ENCODE measurements around the gene CTSD.

CTSD gene

GRCh38 chr11:1742869-1743584 lies 20.7 kb downstream of the CTSD start:
- DNase-seq: no peak

- no peak for DNase-seq
Measured at GRCh38 chr11:1742371-1742770, 21.4 kb downstream of the CTSD start.

- DNase-seq: no peak
Measured at GRCh38 chr11:1741741-1742140, 22.0 kb downstream of the CTSD start.

DNA sequence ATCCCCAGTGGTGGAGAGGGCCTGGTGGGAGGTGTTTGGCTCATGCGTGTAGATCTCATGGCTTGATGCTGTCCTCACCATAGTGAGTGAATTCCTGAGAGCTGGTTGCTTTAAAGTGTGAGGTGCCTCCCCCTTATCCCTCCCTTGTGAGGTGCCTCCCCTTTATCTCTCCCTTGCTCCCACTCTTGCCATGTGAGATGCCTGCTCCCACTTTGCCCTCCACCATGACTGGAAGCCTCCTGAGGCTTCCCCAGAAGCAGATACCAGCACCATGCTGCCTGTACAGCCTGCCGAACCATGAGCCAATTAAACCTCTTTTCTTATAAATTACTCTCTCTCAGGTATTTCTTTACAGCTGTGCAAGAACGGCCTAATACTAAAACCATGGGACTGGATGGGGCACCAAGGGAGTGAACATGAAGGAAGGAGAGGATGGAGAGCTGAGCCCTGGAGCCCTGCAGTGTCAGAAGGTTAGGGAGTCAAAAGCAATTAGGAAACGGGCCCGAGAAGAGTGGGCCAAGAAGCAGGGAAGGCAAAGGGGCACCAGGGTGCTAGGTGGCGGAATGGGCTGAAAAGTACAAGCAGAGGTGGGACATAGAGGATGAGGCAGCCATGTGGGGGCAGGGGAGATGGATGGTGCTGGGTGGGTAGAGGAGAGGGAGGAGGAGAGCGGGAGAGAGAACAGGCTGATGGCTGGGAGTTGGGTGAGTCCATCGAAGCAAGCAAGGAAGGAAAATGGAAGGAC lies 22.8 kb downstream of the CTSD start:
- DNase-seq: no peak

GRCh38 chr11:1739576-1739975 lies 24.2 kb downstream of the CTSD start:
- no peak for DNase-seq

DNA sequence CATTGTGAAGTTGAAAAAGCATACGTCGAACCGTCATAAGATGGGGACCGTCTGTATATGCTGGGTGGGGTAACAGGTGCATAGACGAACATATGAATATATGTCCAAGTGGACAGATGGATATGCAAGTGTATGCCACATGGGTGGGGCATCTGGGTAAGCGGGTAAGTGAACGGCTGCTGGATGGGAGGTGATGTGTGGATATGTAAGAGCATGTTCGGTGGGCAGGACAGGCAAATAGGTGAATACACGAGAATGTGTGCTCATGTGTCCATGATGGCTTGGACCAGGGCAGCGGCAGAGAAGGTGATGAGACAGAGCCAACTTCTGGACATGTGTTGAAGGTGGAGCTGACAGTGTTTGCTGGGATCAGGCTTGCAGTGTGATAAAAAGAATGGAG lies 25.3 kb downstream of the CTSD start:
- no peak for DNase-seq

- DNase-seq: no peak
Measured at GRCh38 chr11:1737080-1737757, 26.5 kb downstream of the CTSD start.

DNA sequence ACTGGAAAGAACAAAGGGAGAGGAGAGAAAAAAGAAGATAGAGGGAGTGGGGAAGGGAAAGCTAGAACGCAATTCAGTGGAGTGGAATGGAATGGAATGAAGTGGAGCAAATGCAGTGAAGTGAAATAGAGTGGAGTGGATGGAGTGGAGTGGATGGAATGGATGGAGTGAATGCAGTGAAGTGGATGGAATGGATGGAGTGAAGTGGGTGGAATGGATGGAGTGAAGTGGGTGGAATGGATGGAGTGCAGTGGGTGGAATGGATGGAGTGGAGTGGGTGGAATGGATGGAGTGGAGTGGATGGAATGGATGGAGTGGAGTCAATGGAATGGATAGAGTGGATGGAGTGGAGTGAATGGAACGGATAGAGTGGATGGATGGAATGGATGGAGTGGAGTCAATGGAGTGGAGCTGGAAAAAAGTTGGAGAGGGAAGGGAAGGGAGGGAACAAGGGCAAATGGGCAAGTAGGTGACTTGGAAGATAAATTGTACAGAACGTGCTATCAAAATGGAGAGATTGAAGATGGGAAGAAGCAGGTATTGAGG lies 27.2 kb downstream of the CTSD start:
- no peak for DNase-seq

- DNase-seq: no peak
Measured at GRCh38 chr11:1735271-1735670, 28.5 kb downstream of the CTSD start.

DNA sequence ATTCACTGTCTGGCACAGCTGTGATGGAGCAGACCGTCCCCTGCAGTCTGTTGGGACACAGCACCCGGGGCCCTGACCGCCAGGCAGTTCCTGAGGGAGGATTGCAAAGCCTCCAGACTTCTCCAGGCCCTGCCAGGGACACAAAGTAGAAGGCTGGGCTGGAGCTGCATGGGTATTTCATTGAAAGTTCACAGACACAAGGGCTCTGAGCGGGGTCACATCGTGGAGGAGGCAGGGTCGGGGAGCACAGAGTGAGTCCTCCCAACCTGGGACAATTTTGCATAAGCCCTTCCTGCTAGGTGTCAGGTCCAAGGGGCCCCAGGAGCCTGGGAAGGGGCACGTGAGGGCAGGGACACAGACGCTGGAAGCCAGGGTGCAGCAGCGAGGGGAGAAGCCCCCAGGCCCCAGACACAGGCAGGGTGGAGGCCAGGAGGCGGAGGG lies 29.1 kb downstream of the CTSD start:
- DNase-seq: no peak

GRCh38 chr11:1733716-1734640 lies 29.7 kb downstream of the CTSD start:
- DNase-seq: no peak

DNA sequence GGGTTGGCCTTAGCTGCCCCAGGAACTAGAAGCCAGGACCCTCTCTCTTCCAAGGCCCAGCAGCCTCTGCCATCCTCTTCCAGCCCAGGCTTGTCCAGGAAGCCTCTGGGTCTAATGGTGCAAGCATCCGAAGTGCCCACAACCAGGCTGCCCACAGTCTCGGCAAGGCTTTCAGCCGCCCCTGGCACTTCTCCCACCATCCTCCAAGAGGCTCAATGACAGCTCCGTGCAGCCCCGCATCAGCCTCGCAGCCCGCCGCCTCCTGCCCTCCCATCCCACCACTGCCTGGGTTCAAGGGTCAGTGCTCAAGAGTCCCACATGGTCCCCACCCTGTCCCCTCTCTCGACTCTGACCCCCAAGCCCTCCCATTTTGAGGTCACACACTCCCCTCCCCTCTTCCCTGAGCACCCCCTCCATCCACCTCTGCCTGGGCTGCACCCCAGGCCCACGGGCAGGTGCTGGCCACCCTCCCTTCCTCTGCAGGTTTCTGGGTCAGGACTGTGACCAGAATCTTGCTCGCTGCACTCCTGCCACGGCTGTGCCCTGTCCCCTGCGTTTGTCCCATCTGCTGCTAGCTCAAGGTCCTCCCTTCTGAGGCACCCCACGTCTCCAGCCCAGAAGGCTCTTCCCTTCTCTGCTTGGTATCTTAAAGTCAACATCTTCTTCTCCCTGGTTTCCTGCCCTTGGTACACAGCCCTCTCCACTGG lies 30.6 kb downstream of the CTSD start:
- no peak for DNase-seq

- no peak for DNase-seq
Measured at GRCh38 chr11:1732418-1733008, 31.2 kb downstream of the CTSD start.

DNA sequence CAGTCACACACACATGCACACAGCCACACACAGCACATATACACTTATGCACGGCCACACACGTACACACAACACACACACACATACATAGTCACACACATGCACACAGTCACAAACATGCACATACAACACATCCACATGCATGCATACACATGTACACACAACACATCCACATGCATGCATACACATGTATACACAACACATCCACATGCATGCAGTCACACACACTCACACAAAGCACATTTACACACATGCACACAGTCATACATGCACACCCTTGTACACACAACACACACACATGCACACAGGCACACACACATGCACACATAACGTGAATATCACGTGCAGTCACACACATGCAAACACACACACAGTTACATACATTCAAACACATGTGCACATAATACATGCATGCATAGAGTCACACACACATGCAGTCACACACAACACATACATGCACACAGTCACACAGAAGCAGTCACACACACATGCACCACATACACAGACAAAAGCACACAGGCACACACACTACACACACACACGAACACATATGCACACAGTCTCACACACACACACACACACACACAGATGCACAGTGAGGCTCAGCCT lies 32.2 kb downstream of the CTSD start:
- DNase-seq: no peak

DNA sequence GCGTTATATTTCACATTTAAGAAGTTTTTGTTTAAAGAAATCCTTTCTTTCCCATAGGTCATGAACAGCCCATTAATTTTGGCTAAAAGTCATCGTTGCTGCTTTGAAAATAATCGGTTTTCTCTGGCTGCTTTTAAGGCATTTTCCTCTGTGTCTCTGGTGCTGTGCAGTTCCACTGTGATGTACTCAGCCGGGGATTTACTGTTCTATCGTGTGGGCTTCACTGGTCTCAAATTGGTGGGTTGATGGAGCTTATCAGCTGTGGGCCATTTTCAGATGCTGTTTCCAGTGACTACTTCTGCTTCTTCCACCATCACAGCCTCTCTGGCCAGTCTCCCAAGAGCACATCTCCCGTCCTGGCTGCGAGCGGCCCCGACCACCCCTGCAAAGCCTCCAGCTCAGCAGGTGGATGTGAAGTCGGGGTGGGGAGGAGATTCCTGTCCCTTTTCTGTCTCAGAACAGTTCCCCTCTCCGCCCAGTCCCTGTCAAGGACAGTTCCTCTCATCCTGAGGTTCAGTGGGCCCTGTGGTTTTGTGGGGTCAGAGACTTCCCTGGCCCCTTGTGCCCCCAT lies 33.6 kb downstream of the CTSD start:
- DNase-seq: no peak

GRCh38 chr11:1729692-1730011 lies 34.1 kb downstream of the CTSD start:
- no peak for DNase-seq

DNA sequence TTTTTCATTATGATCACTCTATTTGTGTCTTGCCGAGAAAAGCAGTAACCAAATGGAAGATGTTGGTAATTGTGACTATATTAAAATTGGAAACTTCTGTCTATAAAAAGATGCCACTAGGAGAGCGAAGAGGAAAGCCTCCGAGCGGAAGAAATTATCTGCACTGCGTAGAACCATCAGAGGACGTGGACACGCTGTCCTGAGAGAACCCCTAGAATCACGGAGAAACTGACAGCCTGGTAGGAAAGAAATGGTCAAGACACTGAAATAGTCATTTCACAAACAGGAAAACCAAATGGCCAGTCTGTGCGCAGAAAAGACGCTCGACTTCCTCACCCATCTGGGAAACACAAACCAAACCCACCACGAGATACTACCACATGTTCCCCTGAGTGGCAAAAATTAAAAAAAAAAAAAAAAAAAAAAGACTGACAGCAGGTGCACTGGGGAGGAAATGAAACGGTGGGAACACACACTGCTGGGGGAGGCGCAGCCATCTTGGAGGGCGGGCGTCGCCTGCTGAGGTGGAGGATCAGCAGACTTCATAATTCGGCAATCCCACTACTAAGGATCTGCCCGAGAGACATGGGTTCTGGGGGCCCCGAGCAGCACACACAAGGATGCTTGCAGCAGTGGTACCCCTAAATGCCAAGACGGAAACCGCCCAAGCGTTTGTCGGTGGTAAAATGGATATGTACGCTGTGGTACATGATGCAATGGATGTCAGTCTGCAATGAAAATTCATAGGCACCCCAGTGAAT lies 34.6 kb downstream of the CTSD start:
- DNase-seq: no peak

GRCh38 chr11:1728301-1728700 lies 35.4 kb downstream of the CTSD start:
- DNase-seq: no peak

GRCh38 chr11:1727861-1728260 lies 35.9 kb downstream of the CTSD start:
- no peak for DNase-seq

DNA sequence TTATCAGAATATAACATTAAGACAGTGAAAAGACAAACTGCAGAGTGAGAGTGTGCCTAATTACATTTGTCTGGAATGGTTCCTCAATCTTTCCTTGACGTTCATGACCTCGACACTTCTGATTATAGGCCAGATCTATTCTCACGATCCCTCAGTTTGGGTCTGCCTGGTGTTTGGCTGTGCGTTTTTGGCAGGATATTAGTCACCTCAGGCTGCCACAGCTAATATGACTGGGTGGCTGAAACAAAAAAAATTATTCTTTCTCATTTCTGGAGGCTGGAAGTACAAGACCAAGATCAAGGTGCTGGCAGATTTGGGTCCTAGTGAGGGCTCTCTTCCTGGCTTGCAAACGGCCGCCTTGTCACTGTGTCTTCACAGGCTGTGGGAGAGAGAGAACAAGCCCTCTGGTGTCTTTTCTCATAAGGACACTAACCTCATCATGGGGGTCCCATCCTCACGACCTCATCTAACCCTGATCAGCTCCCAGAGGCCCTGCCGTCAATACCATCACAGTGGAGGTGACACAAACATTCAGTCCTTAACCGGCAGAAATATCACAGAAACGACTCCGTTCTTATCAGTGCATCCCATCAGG lies 36.5 kb downstream of the CTSD start:
- no peak for DNase-seq

Measured in DMS79 treated with DMSO at 0.1 percent for 48 hours (cell line).